HG02943 (cell line): Measurements from ENCODE around the gene ANKRD12.
A peak's percentile ranks its signal among the peaks of the same experiment; 100 is the strongest.
"Not testable (repeated sequence)": the region's sequence is repeated elsewhere in the genome, so short reads cannot be mapped to it uniquely, and the experiment has no call there.

Source experiments
- ATAC-seq: cut with Tn5 transposase; IDR thresholded peaks from one replicate; pipeline ENCODE4 v1.9.1; 2021; ENCODE audit warnings: mild to moderate bottlenecking, low read depth, moderate library complexity; ENCODE audit not compliant: unreplicated experiment

ANKRD12 gene

DNA sequence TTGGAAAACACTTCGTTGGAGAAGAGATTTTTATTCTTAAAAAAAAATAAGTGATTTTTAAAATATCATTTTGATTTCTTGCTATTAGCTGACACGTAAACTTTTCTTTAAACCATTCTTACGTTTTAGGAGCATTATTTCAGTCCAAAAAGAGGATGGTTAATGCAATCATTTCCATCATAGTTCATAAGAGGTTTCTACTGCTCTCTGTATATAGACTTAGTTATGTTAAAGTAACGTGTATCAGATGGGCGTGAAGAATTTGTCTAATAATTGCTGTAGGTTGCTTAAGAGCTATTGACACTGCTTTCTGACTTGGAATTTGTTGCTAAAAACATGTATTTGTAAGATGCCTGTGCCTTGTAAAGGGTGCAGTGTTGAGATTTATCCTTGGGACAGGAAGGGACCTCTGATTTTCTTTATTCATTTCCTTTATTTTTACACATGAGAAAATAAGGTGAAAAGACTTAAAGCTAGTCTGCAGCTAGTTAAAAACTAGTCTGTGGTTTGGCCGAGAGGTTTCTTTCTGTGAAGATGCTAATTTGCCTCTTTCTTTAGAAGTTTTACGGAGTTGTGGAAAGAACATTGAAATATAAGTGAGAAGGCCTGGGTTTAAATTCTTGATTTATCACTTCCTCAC is 2.9 kb downstream of the ANKRD12 start:
- no peak for ATAC-seq

DNA sequence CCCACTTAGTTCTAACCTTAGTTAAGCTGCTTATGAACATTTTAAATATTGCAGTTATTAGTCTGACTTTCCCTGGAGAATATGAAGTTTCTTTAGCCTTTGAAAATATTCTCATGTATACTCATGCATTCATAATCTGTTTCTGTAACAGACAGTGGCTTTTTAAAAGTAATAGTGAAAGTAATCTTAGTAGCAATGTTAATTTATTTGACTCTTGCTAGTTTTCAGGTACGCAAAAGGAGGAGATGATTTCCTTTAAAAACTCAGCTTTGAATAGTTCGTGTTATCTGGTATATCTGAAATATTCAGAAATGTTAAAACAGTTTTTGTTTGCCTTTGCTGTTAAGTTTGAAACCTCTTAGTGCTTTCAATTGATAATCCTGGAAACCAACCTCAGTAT is 3.8 kb downstream of the ANKRD12 start:
- ATAC-seq: no peak

DNA sequence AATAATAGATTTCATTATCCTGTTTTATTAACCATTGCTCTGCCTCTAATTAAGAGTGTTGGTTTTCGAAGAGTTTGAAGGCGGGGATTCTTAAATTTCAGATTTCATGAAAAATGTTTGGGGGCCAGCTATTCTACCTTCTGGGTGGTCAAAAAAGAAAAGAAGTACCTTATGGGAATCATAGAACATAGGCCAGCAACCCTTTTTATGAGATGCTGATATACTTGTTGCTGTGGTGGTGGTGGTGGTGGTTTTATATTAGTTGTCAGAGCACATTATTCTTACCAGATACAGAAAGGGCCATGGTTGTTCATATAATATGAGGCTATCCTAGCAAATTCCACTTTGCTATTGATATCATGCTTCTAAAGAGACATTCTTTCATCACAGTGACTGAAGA is 4.4 kb downstream of the ANKRD12 start:
- ATAC-seq: no peak

DNA sequence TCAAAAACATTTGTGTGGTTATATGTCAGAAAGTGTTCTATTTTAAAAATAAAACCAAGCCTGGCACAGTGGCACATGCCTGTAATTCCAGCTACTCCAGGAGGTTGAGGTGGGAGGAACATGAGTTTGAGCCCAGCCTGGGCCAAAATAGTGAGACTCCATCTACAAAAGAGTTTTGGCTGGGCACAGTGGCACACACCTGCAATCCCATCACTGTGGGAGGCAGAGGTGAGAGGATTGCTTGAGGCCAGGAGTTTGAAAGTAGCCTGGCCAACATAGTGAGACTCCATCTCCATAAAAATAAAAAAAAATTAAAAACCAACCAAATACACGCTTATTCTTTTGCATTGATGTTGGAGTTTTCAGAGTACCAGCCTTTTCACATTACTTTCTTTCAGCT is 9.6 kb downstream of the ANKRD12 start:
- no peak for ATAC-seq

DNA sequence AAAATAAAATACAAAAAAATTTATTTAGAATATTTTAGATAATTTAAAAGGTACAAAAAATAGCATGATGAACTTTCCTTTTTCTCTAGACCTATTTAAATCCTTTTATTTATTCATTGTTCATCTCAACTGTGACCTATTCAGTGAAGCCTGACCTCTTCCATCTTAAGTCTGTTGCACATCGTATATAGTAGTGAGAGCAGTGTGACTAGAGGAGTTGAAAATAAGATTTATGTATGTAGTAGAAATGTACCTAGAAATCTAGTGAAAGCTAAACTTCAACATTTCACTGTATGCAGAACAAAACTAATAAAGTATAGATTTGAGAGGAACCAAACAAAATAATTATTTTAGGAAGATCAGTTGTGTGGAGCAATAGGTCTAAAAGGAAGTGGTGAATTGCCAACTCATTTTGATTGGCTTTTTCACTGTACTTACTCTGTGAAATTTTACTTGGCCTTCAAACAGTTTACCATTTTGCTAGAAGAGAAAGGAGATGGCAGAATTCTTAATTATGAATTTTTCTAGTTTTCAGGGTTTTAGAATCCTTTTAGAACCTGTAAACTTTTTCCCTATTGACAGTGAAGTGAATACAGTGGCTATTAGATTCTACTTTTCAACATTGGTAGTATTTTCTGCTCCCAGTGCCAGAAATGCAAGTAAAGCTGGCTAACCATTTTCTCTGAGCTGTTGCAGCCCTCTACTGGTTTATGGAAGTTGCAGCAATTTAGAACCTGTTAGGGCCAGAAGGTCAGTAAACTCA is 11.0 kb downstream of the ANKRD12 start:
- ATAC-seq: peak; percentile 46

DNA sequence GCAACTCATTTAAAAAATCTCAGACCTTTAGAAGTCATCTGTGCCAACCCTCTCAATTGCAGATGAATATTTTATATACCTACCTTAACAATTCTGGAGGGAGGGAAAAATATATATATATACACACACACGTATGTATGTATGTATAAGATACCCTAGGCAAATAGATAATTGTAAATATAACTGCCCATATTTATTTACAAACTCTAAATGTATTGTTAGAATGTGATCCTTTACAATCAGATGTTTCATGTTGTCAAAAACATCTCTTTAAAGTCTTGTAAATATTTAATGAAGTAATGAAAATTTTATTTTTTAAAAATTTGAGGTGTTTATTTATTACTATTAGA is 11.6 kb downstream of the ANKRD12 start:
- ATAC-seq: no peak

DNA sequence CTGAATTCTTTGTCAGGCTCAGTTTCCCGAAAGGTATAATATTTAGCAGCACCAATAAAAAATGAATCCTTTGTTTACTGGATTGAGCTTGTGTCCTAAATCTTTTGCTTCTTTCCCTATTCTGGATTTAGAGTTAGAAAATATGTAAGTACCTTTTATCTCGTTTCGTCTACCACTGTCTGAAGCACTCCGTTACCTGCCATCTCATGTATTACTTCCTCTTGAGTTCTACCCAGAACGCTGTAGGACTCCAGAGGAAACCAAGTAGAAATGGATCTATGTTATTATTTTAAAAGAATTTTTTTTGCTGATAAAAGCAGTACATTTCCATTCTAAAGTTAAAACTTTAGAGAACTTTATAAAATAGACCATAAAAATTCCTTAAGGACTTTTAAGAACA is 13.5 kb downstream of the ANKRD12 start:
- no peak for ATAC-seq

DNA sequence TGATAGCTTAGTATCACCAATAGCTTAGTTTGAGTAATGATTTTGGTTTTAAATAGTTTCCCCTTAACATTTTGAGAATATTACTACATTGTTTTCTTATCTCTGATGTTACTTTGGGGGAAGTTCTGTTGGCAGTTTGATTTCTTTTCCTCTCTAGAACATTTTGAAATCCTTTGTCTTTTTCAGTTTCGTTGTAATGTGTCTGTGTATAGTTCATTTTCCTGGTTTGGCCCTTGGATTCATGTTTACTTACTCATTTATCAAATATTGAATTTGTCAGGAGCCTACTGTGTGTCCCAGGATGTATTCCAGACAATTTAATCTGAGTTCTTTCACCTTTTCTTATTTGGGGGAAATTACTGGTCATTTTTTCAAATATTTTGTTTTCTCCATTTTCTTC is 16.7 kb downstream of the ANKRD12 start:
- no peak for ATAC-seq

DNA sequence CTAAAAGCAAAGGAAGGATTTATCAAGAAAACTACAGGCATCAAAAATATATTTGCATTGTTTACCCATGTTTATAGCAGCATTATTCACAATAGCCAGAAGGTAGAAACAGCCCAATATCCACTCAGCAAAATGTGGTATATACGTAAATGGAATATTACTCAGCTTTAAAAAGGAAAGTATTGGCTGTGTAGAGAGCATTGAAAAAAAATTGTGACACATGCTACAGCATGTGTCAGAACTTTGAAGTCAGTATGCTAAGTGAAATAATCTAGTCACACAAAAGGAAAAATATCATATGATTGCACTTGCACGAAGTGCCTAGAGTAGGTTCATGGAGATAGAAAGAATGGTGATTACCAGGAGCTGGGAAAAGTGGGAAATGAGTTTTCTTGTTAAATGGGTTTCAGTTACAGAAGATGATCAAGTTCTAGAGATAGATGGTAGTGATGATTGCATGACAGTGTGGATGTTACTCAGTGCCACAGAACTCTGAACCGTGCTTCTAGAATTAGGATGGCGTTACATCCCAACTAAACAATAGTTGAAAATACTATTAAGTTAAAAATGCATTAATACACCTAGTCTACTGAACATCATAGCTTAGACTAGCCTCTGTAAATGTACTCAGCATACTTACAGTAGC is 20.1 kb downstream of the ANKRD12 start:
- ATAC-seq: no peak

DNA sequence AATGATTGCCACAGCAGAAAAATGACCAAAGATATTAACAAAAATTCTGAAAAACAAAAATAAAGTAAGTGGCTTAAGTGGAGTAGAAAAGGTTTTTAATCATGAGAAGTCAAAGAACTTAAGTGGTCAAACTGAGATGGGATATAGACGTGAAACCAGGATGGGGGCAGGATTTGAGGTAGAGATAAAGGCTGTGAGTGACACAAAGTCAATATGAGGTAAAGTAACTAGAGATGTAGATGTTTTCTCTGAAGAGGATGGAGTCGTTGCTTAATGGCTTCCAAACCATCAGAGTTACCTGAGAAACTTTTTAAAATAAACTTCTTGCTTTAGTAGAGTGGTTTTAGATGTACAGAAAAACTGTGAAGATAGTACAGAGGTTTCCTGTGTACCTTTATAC is 21.2 kb downstream of the ANKRD12 start:
- no peak for ATAC-seq

DNA sequence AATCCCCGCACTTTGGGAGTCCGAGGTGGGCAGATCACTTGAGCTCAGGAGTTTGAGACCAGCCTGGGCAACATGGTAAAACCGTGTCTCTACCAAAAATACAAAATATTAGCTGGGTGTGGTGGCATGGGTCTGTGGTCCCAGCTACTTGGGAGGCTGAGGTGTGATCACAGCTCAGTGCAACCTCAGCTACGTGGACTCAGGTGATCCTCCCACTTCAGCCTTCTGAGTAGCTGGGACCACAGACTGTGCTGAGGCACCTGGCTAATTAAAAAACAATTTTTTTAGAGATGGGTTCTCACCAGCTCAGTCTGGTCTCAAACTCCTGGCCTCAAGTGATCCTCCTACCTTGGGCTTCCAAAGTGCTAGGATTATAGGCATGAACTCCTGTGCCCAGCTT is 23.4 kb downstream of the ANKRD12 start:
- no peak for ATAC-seq

DNA sequence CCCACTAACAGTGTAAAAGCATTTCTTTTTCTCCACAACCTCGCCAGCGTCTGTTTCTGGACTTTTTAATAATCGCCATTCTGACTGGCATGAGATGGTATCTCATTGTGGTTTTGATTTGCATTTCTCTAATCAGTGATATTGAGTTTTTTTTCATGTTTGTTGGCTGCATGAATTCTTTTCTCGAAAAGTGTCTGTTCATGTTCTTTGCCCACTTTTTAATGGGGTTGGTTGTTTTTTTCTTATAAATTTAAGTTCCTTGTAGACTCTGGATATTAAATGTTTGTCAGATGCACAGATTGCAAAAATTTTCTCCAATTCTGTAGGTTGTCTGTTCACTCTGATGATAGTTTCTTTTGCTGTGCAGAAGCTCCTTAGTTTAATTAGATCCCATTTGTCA is 26.1 kb downstream of the ANKRD12 start:
- ATAC-seq: not testable (repeated sequence)

DNA sequence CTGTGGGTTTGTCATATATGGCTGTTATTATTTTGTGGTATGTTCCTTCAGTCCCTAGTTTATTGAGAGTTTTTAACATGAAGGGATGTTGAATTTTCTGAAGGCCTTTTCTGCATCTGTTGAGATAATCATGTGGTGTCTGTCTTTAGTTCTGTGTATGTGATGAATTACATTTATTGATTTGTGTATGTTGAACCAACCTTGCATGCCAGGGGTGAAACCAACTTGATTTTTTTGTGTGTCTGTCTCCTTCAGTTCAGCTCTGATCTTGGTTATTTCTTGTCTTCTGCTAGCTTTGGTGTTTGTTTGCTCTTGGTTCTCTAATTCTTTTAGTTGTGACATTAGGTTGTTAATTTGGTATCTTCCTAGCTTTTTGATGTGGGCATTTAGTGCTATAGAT is 27.6 kb downstream of the ANKRD12 start:
- ATAC-seq: not testable (repeated sequence)

DNA sequence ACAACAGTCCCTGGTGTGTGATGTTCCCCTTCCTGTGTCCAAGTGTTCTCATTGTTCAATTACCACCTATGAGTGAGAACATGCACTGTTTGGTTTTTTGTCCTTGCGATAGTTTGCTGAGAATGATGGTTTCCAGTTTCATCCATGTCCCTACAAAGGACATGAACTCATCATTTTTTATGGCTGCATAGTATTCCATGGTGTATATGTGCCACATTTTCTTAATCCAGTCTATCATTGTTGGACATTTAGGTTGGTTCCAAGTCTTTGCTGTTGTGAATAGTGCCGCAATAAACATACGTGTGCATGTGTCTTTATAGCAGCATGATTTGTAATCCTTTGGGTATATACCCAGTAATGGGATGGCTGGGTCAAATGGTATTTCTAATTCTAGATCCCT is 29.3 kb downstream of the ANKRD12 start:
- not testable (repeated sequence) for ATAC-seq

DNA sequence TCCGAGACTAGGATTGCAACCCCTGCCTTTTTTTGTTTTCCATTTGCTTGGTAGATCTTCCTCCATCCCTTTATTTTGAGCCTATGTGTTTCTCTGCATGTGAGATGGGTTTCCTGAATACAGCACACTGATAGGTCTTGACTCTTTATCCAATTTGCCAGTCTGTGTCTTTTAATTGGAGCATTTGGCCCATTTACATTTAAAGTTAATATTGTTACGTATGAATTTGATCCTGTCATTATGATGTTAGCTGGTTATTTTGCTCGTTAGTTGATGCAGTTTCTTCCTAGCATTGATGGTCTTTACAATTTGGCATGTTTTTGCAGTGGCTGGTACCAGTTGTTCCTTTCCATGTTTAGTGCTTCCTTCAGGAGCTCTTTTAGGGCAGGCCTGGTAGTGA is 32.9 kb downstream of the ANKRD12 start:
- ATAC-seq: not testable (repeated sequence)

DNA sequence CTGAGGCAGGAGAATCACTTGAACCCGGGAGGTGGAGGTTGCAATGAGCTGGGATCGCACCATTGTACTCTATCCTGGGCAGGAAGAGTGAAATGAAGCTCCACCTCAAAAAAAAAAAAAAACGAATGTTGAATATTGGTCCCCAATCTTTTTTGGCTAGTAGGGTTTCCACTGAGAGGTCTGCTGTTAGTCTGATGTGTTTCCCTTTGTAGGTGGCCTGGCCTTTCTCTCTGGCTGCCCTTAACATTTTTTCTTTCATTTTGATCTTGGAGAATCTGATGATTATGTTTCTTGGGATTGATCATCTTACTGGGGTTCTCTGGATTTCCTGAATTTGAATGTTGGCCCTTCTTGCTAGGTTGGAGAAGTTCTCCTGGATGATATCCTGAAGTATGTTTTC is 35.3 kb downstream of the ANKRD12 start:
- not testable (repeated sequence) for ATAC-seq

DNA sequence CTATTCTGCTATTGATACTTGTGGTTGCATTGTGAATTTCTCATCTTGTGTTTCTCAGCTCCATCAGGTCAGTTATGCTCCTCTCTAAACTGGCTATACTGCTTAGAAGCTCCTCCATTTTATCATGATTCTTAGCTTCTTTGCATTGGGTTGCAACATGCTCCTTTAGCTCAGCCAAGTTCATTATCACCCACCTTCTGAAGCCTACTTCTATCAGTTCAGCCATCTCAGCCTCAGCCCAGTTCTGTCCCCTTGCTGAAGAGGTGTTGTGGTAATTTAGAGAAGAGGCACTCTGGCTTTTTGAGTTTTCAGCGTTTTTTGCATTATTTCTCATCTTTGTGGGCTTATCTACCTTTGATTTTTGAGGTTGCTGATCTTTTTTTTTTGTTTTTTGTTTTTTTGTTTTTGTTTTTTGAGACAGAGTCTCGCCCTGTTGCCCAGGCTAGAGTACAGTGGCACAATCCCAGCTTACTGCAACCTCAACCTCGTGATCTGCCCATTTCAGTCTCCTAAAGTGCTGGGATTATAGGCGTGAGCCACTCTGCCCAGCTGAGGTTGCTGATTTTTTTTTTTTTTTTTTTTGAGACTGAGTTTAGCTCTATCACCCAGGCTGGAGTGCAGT is 36.0 kb downstream of the ANKRD12 start:
- ATAC-seq: no peak

DNA sequence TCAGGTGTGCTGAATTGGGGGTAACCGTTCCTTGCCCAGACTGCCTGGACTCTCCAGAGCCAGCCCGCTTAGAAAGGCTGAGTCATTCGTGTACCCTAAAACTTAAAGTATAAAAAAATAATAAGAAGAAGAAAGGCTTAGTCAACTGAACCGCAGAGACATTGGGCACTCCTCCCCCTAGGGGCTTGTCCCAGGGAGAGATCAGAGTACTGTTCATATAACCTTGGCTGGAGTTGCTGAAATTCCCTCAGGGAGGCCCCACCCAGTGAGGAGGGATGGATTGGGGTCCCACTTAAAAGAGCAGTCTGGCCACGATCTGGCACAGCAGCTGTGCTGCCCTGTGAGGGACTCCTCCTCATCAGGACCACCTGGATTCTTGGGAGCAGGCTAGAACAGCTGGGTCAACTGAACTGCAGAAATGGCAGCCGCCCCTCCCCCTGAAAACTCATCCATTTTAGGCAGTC is 37.2 kb downstream of the ANKRD12 start:
- ATAC-seq: no peak

DNA sequence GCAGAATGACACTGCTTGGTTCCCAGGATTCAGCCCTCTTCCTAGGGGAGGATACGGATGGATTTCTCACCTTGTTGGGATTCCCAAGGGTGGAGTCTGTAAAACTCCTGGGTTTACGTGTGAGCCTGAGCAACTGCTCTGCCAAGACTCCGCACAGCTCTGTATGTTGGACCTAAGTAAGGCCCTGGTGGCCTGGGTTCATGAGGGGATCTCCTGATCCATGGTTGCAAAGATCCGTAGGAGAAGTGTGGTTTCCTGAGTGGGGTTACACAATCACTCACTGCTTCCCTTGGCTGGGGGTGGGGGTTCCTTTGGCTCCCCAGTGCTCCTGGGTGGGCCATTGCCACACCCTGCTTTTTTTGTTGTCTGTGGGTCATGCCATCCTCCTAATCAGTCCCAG is 37.7 kb downstream of the ANKRD12 start:
- ATAC-seq: no peak

DNA sequence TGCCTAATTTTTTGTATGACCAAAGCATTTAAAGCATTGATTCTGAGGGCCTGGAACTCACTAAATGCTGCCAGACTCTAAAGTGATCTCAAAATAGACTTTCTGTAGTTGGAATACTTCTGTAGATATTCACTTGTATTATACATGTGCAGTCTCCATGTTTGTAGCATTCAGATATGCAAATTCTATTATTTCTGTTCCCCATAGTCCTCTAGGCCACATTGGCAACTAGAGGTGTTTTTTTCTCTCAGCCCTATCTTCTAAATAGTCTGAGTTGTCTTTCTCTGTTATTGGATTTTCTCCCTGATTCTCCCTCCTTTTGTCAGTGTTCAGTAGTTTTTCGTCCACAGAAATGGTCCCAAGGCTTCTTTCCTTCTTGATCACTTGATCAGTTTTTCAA is 38.5 kb downstream of the ANKRD12 start:
- no peak for ATAC-seq

DNA sequence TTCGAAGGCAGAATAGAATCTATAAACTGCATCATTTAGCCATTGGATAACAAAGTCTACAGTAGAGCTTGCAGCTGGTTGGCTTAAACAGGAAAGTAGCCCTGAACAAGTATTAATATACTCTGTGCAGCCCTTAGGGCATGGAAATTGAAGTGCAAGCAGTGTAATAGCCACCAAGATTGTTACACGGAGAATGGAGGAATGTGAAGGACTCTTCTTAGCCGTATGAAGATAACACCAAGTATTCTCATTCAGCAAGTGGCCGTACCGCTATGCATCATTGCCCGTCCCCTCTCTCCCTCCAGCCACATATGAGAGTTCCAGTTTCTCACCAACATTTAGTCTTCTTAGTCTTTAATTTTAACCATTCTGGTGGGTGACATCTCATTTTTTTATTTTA is 40.5 kb downstream of the ANKRD12 start:
- no peak for ATAC-seq
